ENCODE data around the gene PLEKHG5.
"Not testable (repeated sequence)": the region's sequence is repeated elsewhere in the genome, so short reads cannot be mapped to it uniquely, and the experiment has no call there.

PLEKHG5 gene

GRCh38 chr1:6446665-6447015 lies 44.8 kb downstream of the PLEKHG5 start:
- DNase-seq (ENCODE audit: low read depth) = no peak

DNA sequence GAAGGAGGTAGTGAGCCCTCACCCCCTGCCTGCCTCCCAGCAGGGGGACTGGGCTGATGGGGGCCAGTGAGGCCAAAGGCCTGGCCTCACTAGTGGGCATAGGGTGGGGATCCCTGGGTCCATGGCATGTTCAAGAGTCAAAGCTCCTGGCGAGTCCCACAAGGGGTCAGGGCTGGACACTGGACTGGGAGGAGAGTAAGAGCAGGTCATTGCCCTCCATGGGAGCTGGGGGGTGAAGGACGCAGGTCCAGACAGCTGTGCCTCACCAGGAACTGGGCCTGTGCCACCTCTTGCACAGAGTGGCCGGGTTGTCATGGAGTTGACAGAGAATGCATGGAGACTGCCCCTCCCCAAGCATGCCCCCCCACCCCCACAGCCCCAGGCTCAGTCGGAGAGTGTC lies 45.5 kb downstream of the PLEKHG5 start:
- DNase-seq (ENCODE audit: low read depth) = not testable (repeated sequence)

DNA sequence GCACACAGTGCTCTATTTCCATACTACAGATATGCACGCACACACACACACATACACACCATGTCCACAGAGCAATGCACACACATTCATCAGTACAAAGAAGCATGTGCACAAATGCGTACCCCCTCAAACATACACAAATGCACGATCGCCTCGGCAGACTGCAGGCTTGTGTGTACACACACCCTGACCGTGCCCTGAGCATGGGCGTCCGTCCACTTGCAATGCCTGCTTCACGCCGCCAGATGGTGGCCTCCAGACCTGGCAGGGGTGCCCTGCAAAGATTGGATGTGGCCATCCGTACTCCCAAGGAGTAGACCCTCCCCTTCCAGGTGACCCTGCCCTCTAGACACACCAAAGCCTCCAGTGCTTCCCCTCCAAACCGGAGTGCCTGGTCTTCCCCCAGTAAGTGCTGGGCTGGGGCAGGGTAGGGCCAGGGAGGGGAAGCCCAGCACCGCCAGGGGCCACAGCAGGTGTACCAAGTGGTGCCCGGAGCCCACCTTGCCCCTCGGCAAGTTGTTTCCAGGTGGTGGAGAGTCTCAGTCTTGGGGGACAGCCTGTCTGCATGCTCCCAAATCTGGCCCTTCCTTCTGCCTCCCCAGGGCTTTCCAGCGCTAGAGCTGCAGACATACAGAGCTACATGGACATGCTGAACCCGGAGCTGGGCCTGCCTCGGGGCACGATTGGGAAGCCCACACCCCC lies 46.3 kb downstream of the PLEKHG5 start:
- DNase-seq (ENCODE audit: low read depth) = peak; percentile 41

DNA sequence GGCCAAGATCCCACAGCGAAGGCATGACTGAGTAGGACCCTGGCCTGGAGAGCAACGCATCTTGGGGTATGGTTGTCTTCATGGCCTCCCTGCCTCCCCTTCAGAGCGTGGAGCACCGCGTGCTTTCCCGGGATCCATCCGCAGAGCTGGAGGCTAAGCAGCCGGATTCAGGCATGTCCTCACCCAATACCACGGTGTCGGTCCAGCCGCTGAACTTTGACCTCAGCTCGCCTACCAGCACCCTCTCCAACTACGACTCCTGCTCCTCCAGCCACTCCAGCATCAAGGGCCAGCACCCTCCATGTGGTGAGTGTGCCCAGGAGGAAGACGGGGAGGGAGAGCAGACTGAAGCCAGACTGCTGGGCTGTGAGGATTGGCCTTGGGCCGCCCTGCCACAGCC lies 47.1 kb downstream of the PLEKHG5 start:
- DNase-seq (ENCODE audit: low read depth) = no peak

DNA sequence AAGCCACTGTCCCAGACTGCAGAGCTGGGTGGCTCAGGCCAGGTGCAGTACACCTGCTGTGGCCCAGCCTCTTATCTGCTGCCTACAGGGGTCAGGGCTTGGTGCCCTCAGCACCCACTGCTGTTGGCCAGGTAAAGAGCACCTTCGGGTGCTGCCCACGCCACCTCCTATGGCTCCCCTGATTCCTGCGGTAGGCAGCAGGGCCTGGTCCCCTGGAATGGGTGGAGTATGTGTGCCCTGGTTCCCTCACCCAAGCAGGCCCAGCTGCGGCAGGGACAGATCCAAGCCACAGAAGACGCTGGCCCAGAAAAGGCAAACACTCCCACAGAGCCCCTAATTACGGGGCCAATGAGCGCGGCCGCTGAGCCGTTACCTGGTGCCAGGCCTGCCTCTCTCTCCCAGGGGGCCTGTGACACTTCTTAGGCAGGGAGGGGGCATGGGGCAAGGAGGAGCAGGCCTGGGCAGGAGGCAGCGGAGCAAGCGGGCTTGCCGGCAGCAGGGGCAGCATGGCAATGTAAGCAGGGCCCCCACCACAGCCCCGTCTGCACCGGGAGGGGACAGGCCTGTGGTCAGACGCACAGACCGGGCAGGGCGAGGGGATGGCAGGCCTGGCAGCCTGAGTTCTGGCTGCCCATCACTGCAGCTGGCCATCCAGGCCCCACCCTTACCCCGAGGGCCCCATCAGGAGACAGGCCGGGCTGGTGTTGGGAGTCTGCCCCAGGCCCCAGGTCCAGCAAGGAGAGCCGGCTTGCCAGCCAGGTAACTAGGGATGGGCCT lies 47.9 kb downstream of the PLEKHG5 start:
- no peak for DNase-seq (ENCODE audit: low read depth)

DNA sequence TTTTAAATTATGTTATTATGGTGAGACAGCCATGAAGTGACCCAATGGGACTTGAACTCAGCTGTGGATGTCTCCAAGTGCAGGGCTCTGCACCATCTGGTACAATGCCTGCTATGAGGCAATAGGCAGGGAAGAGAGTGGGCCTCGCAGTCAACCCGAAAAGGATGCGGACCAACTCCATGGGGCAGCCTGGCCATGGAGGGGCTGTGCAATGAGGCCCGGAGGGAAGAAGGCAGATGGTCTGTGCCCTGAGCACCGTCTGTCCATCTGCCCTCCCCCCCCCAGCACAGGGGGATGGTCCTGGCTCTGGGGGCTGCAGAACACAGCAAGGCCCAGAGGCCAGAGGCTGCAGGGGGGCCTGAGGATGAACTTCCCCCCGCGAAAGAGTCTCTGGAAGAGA lies 49.9 kb downstream of the PLEKHG5 start:
- DNase-seq (ENCODE audit: low read depth) = no peak

GRCh38 chr1:6440198-6441126 lies 51.0 kb downstream of the PLEKHG5 start:
- DNase-seq (ENCODE audit: low read depth) = peak; percentile 56

DNA sequence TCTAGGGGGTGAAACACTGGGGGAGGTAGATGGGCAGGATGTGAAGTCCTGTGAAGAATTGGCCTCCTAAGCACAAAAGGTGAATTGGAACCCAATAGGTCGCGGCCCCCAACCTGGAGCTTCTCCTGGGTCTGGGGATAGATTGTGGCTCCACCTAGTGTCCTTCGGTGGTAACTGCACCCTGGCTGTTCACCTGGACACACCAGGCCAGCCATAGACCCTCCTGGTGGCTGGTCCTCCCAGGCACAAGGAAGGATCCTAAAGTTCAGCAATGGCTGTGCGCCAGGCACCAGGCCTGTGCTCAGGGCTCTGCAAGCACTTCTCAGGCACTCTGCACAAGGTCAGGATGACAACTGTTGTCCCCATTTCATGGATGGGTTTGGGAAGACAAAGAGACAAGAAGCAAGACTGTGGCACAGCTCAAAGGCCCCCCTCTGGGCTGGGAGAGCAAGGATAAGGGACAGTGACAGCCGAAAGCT lies 53.4 kb downstream of the PLEKHG5 start:
- peak; percentile 34 for DNase-seq (ENCODE audit: low read depth)

DNA sequence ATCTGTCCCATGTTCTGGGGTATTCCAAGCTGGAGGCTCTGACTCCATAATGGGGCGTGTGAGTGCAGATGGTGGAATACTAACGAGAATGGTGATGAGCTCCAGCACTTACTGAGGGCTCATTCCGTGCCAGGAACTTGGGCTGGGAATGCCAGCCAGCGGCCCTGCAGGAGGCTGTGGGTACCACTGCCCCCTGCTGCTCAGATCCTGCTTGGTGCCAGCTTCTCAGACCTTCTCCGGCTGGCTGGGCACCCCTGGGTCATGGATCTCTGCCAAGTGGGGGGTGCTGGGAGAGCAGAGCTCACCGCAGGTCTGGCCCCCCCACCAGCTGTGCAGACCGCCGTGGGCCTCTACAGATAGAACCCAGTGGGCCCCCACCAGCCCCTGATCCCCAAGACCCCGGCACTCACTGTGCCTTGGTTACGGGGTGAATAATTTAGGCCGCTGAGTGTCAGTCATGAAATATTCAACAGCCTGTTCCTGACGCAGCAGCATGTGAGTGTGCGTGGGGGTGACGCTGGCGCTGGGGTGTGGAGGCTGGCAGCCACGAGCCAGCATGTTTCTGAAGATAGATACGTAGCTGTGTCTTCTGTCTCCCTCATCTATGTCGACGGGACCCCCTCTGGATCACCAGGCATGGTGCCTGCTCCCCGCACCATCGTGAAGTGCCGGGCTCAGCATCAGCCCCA lies 54.3 kb downstream of the PLEKHG5 start:
- not testable (repeated sequence) for DNase-seq (ENCODE audit: low read depth)

DNA sequence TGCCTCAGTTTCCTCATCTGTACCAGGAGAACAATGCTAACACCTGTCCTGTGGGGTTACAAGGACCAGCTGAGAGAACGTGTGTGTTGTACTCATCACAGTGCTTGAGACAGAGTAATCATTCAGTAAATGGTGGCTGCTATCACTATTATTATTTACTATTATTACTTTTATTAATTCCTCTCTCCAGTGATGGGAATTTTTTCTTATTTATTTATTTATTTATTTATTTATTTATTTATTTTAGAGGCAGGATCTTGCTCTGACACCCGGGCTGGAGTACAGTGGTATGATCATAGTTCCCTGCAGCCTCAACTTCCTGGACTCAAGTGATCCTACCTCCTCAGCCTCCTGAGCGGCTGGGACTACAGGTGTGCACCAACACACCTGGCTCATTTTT lies 55.2 kb downstream of the PLEKHG5 start:
- DNase-seq (ENCODE audit: low read depth) = not testable (repeated sequence)

DNA sequence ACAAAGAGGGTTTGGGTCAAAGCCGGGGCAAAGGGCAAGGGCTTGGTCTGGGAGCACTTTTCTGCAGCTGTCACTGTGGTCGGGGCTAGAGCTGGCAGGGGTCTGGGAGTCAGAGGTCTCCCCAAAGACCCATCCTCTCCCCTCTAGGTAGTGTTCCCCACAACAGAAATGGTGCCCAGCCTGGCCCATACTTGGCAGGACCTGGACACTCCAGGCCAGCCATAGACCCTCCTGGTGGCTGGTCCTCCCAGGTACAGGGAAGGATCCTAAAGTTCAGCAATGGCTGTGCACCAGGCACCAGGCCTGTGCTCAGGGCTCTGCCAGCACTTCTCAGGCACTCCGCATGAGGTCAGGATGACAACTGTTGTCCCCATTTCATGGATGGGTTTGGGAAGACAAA lies 55.9 kb downstream of the PLEKHG5 start:
- no peak for DNase-seq (ENCODE audit: low read depth)

DNA sequence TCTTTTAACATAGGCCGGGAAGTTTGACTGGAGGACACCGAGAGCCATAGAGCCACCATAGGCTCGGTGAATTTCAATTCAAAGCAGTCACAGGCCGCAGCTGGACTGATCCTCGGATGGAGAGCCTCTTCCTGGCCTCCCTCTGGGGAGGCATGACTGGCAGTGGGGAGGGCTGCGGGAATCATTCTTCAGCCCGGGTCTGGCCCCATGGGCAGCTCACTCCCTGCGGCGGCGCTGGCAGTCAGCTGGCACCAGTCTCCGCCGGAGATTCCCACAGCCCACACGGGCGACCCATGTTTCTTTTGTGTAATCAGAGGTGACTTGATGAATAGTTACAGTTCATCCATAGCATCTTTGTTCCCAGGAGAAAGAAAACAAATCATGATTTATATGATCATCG lies 56.3 kb downstream of the PLEKHG5 start:
- no peak for DNase-seq (ENCODE audit: low read depth)

GRCh38 chr1:6434186-6434585 lies 57.3 kb downstream of the PLEKHG5 start:
- no peak for DNase-seq (ENCODE audit: low read depth)

- not testable (repeated sequence) for DNase-seq (ENCODE audit: low read depth)
These were observed 59.6 kb downstream of the PLEKHG5 start for GRCh38 chr1:6431645-6432579.

DNA sequence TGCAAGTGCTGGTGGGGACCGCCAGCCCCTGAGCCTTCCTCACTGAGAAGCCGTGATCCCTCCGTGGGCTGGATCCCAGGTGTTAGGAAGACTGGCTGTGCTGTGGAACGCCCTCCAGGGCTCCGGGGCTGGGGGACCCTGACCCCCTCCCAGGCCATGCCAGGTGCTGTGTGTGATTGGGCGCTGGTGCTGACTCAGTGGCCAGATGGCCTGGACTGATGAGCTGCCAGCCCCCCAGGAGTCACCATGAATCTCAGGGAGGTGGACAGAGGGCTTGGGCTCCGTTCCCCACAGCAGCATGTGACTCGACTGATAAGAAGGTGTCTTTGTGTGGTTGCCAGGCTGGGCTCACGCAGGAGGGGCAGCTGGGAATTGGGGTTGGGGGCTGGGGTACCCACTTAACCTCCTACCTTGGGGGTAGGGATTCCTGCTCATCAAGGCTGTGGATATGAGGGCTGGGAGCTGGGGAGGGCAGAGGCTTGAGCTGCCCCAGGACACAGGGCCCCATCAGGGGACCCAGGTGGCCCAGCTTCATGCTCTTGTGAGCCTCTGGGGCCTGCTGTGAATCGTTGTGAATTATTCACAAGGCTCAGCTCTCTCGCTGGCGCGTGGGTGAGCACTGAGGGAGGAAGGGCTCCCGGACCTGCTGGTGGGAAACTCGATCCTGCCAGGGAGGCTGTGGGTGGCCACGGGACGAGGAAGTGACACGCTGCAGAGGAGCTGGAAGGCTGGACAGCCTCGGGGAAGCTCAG lies 61.6 kb downstream of the PLEKHG5 start:
- not testable (repeated sequence) for DNase-seq (ENCODE audit: low read depth)

- DNase-seq (ENCODE audit: low read depth) = not testable (repeated sequence)
These were observed 63.0 kb downstream of the PLEKHG5 start for GRCh38 chr1:6428453-6428852.

DNA sequence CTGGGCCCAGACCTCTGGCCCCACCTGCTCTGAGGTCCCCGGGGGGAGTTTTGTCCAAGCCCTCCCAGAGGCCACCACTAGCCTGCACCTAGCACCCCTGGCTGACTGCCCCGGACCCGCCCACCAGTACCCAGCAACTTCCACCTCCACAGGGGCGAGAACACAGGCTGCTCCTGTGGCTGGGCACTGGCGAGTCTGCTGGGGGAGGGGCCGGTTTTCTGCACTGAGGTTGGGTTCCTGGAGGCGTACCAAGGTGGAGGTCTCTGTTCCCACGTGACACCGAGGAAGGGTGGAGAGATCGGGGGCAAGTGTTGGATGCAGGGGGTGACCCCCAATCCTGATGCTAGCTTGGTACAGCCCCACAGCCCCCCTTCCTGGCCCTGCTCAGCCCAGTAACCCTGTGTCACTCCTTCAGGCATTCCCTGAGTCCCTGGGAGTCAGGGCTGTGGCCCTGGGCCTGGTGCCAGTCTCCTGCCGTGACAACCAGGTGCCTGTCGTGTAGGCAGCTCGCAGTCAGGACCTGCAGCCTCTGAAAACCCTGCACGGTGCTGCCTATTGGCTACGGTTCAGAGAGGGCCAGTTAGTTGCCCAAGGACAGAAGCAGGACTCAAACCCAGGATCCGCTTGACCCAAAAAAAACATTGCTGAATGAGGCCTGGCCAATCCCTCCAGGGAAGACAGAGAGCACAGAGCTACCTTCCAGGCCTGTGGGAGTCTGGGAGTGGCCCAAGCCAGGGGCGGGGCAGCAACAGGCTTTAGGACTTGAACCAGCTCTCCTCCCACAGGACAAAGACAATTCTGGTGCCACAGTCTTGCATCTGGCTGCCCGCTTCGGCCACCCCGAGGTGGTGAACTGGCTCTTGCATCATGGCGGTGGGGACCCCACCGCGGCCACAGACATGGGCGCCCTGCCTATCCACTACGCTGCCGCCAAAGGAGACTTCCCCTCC lies 63.8 kb downstream of the PLEKHG5 start:
- no peak for DNase-seq (ENCODE audit: low read depth)

- no peak for DNase-seq (ENCODE audit: low read depth)
These were observed 64.5 kb downstream of the PLEKHG5 start for GRCh38 chr1:6426972-6427350.
